ENCODE measurements around the gene COL5A3.
A peak's percentile ranks its signal among the peaks of the same experiment; 100 is the strongest.

DNA sequence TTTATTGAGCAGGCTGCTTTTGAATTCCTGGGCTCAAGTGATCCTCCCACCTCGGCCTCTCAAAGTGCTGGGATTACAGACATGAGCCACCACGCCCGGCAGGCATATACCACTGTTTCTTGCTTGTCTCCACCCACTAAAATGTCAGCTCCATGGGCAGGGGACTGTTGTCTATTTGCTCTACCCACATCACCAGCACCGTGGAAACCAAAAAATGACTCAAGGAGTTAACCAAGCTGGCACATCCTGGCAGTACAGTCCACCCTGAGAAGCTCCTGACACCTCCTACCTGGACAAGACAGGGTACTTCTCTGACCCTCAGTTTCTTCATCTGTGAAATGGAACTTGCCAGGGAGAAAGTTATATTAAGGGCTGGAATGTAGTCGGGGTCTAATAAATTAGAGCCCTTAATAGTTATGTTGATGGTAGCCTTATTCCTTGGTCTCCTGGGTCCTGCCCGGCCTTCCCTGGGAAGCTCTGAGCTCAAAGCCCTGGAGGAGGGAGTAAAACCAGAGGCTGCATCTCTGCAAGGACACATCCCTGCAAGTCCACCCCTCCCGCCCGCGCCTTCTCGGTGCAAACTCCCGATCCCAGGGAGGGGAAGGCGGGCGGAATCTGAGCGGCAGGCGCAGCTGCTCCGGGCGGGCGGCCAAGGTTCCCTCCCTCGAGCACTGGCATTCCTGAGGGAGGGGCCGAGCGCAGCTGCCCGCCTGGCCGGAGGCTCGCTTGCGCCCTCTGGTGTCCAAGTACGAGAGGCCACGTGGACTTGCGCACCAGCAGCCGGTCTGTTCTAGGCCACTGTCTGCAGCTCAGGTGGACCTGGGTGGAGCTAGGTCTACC, 17.1 kb upstream of the COL5A3 start:
- TF ChIP-seq, protein P1, sequence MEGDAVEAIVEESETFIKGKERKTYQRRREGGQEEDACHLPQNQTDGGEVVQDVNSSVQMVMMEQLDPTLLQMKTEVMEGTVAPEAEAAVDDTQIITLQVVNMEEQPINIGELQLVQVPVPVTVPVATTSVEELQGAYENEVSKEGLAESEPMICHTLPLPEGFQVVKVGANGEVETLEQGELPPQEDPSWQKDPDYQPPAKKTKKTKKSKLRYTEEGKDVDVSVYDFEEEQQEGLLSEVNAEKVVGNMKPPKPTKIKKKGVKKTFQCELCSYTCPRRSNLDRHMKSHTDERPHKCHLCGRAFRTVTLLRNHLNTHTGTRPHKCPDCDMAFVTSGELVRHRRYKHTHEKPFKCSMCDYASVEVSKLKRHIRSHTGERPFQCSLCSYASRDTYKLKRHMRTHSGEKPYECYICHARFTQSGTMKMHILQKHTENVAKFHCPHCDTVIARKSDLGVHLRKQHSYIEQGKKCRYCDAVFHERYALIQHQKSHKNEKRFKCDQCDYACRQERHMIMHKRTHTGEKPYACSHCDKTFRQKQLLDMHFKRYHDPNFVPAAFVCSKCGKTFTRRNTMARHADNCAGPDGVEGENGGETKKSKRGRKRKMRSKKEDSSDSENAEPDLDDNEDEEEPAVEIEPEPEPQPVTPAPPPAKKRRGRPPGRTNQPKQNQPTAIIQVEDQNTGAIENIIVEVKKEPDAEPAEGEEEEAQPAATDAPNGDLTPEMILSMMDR (conservative IDR thresholded peaks at IDR 0.05 in 1 of 2, IDR thresholded peaks at IDR 0.05 in 1 of 2; ENCODE audit: extremely low read depth in 1 of 2, insufficient read depth in 1 of 2, low read depth in 1 of 2, low read length in 2 of 2) = peak; percentile 72 to 96
- no peak for TF ChIP-seq EZH2 (IDR thresholded peaks at IDR 0.05; ENCODE audit: borderline replicate concordance, low read length)
